ENCODE data around the gene LSM3.

The LSM3 gene

DNA sequence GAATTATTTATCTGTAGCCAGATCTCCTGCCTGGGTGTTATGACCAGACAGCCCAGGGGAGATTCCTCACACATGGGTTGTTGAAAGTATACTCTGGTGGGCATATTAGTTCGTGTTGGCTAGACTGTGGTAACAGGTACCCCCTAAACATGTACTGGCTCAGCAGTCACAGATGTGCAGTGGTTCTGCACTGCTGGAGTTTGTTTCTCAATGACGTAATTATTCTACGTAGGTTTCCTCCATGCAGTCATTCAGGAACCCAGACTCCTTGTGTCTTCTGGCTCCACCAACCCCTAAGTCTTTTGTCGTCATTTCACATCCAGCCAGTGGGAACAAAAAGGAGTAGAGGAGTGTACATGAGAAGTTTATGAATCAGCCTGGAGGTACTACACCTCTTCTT, 16.2 kb downstream of the LSM3 start:
- ATAC-seq = peak; percentile 55
- Mint-ChIP-seq H3K36me3 (peaks cover 70% of the 10 kb centered on the region), H3K27ac (no peak overlapping the region), H3K27me3 (no peaks in the 10 kb centered on the region), H3K9me3 (no peaks in the 10 kb centered on the region), H3K4me3 (no peak overlapping the region), H3K4me1 (peaks cover 38% of the 10 kb centered on the region)

- no peak for ATAC-seq
- H3K4me1 Mint-ChIP-seq = peaks cover 4% of the 10 kb centered on the region
- H3K27me3 Mint-ChIP-seq = no peaks in the 10 kb centered on the region
- H3K36me3 Mint-ChIP-seq = peaks cover 39% of the 10 kb centered on the region
- H3K4me3 Mint-ChIP-seq = no peak overlapping the region
- no peaks in the 10 kb centered on the region for H3K9me3 Mint-ChIP-seq
- H3K27ac Mint-ChIP-seq = no peak overlapping the region
These were observed 21.0 kb downstream of the LSM3 start for GRCh38 chr3:14199641-14200040.

- Mint-ChIP-seq H3K36me3 (peaks cover 33% of the 10 kb centered on the region), H3K4me1 (peaks cover 4% of the 10 kb centered on the region), H3K27me3 (no peaks in the 10 kb centered on the region), H3K27ac (no peak overlapping the region), H3K9me3 (no peaks in the 10 kb centered on the region), H3K4me3 (no peak overlapping the region)
- no peak for ATAC-seq
These were observed 21.7 kb downstream of the LSM3 start for GRCh38 chr3:14200276-14200675.

GRCh38 chr3:14200841-14201240, 22.2 kb downstream of the LSM3 start:
- H3K27ac Mint-ChIP-seq = no peak overlapping the region
- H3K36me3 Mint-ChIP-seq = peaks cover 30% of the 10 kb centered on the region
- H3K4me3 Mint-ChIP-seq = no peak overlapping the region
- H3K9me3 Mint-ChIP-seq = no peaks in the 10 kb centered on the region
- H3K4me1 Mint-ChIP-seq = peaks cover 4% of the 10 kb centered on the region
- ATAC-seq = no peak
- no peaks in the 10 kb centered on the region for H3K27me3 Mint-ChIP-seq

GRCh38 chr3:14201940-14202684, 23.5 kb downstream of the LSM3 start:
- Mint-ChIP-seq H3K4me3 (no peak overlapping the region), H3K36me3 (peaks cover 28% of the 10 kb centered on the region), H3K27ac (no peak overlapping the region), H3K9me3 (no peaks in the 10 kb centered on the region), H3K27me3 (no peaks in the 10 kb centered on the region), H3K4me1 (peaks cover 4% of the 10 kb centered on the region)
- no peak for ATAC-seq

- ATAC-seq = no peak
- Mint-ChIP-seq H3K4me1 (peaks cover 4% of the 10 kb centered on the region), H3K36me3 (peaks cover 19% of the 10 kb centered on the region), H3K27me3 (no peaks in the 10 kb centered on the region), H3K27ac (no peak overlapping the region), H3K4me3 (no peak overlapping the region), H3K9me3 (no peaks in the 10 kb centered on the region)
These were observed 24.4 kb downstream of the LSM3 start for GRCh38 chr3:14202874-14203520.

GRCh38 chr3:14203521-14204079, 25.0 kb downstream of the LSM3 start:
- no peaks in the 10 kb centered on the region for H3K9me3 Mint-ChIP-seq
- no peaks in the 10 kb centered on the region for H3K27me3 Mint-ChIP-seq
- H3K27ac Mint-ChIP-seq = no peak overlapping the region
- no peak overlapping the region for H3K4me3 Mint-ChIP-seq
- peaks cover 13% of the 10 kb centered on the region for H3K36me3 Mint-ChIP-seq
- H3K4me1 Mint-ChIP-seq = peaks cover 4% of the 10 kb centered on the region
- peak; percentile 64 for ATAC-seq

GRCh38 chr3:14204515-14205284, 26.1 kb downstream of the LSM3 start:
- H3K9me3 Mint-ChIP-seq = no peaks in the 10 kb centered on the region
- no peak for ATAC-seq
- peaks cover 4% of the 10 kb centered on the region for H3K4me1 Mint-ChIP-seq
- no peaks in the 10 kb centered on the region for H3K27me3 Mint-ChIP-seq
- H3K4me3 Mint-ChIP-seq = no peak overlapping the region
- peaks cover 5% of the 10 kb centered on the region for H3K36me3 Mint-ChIP-seq
- no peak overlapping the region for H3K27ac Mint-ChIP-seq

DNA sequence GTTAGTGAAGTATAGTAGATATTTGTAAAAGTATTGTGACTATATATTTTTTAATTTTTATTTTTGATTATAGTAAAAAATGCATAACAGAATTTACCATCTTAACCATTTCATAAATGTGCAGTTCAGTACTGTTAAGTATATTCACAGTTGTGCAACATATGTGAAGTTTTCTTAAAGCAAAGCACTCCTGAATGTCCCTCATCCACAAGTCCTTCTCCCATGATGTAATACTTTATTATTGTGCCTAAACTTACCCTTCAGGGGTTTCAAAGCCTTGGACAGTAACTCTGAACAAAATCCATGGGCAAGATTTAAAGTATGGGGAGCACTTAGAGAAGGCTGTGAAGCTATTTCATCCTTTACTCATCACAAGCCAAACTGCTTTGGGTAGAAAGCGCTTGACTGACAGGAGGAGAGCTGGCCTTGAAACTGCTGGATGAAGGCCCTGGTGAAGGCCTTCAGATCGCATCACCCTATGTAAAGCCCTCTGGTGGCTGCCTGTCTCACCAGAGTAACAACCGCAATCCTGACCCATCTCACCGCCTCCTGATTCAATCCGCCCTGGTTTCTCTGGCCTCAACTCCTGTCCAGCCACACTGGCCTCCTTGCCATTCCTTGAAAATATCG, 28.0 kb downstream of the LSM3 start:
- Mint-ChIP-seq H3K4me1 (peaks cover 4% of the 10 kb centered on the region), H3K9me3 (no peaks in the 10 kb centered on the region), H3K27ac (no peak overlapping the region), H3K27me3 (no peaks in the 10 kb centered on the region), H3K4me3 (no peak overlapping the region), H3K36me3 (no peaks in the 10 kb centered on the region)
- ATAC-seq = no peak

- Mint-ChIP-seq H3K36me3 (no peaks in the 10 kb centered on the region), H3K9me3 (no peaks in the 10 kb centered on the region), H3K4me3 (no peak overlapping the region), H3K27ac (no peak overlapping the region), H3K4me1 (peaks cover 3% of the 10 kb centered on the region), H3K27me3 (no peaks in the 10 kb centered on the region)
- ATAC-seq = no peak
These were observed 29.6 kb downstream of the LSM3 start for GRCh38 chr3:14208168-14208567.

DNA sequence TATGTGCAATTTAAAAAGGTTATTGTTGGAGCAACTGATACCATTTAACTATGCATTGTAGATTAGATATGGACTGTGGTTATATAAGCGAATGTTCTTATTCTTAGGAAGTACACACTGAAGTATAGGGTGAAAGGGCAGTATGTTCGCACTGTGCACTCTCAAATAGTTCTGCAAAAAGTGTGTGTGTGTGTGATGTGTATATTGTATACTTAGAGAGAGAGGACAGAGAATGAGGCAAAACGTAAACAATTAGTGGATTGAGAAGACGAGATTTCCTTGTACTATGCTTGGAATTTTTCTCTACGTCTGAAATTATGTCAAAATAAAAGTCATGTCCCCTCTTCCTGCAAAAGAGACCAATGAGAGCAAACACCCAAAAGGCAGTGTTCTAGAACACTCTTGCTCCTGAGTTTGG, 30.4 kb downstream of the LSM3 start:
- no peaks in the 10 kb centered on the region for H3K9me3 Mint-ChIP-seq
- no peak overlapping the region for H3K4me3 Mint-ChIP-seq
- H3K36me3 Mint-ChIP-seq = no peaks in the 10 kb centered on the region
- no peak for ATAC-seq
- no peak overlapping the region for H3K27ac Mint-ChIP-seq
- H3K4me1 Mint-ChIP-seq = no peaks in the 10 kb centered on the region
- no peaks in the 10 kb centered on the region for H3K27me3 Mint-ChIP-seq

DNA sequence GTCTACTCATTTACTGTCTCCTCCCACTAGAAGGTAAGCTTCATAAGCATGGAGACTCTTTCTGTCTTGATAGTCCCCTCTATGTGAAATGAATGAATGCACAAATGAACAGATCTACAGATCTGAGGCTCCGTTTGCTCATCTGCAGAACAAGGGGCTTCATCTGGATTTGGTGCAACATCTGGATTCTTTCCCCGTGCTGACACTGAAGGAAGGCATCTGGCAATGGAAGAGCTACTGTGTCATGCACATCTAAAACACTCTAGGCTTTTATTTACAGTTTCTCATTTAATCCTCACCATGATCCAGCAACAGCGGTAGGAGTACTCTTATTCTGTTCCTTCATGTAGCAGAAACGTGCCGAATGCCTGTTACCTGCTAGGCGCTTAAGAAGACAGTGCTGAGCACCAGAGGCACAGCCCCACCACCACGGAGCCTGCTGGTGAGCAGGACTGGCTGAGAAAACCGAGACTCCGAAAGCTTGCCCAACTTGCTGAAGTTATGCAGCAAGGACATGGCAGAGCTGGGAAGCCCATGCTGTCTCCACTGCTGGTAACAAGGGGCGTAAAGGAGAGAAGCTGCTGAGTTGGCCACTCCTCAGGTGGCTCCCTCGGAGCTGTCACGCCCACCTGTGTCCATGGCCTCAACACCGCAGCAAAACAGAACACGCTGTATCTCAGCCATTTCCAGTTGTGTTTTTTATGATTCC, 31.1 kb downstream of the LSM3 start:
- Mint-ChIP-seq H3K27ac (no peak overlapping the region), H3K27me3 (no peaks in the 10 kb centered on the region), H3K9me3 (no peaks in the 10 kb centered on the region), H3K4me1 (no peaks in the 10 kb centered on the region), H3K4me3 (no peak overlapping the region), H3K36me3 (no peaks in the 10 kb centered on the region)
- no peak for ATAC-seq

DNA sequence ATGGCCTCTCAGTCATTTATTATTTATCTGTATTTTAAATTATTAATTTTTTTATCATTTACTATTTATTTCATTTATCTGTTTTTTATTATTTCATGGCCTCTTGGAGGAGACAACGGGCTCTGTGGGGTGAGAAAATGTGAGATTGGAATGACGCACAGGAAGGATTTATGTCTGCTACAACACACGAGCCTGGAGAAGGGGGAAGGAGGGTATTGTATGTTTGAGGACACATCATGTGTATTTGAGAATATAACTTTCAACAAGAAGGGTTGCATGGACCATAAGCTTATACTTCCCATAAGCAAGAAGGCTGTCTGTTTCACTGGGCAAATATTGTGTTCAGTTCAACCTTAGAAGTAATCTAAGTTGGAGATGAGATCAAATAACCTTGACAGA, 31.7 kb downstream of the LSM3 start:
- Mint-ChIP-seq H3K9me3 (no peaks in the 10 kb centered on the region), H3K36me3 (no peaks in the 10 kb centered on the region), H3K4me3 (no peak overlapping the region), H3K4me1 (no peaks in the 10 kb centered on the region), H3K27me3 (no peaks in the 10 kb centered on the region), H3K27ac (no peak overlapping the region)
- ATAC-seq = no peak

- no peak overlapping the region for H3K27ac Mint-ChIP-seq
- H3K36me3 Mint-ChIP-seq = no peaks in the 10 kb centered on the region
- no peak for ATAC-seq
- no peak overlapping the region for H3K4me3 Mint-ChIP-seq
- H3K4me1 Mint-ChIP-seq = no peaks in the 10 kb centered on the region
- H3K9me3 Mint-ChIP-seq = no peaks in the 10 kb centered on the region
- H3K27me3 Mint-ChIP-seq = no peaks in the 10 kb centered on the region
These were observed 32.4 kb downstream of the LSM3 start for GRCh38 chr3:14210843-14211594.
